HepG2 (cell line): ENCODE data around the gene CSNK1A1. TPM values are rescaled to one million over a fixed set of nuclear protein-coding genes. Genes with fewer than 3 reads are reported as not detected.

Source experiments
- ATAC-seq: fragments of 200-7000 bp; cut with Tn5 transposase; 3 replicates; pipeline ENCODE4 v1.9.1; 2020; ENCODE audit warnings: mild to moderate bottlenecking, moderate library complexity
- BruUV-seq: library from RNA; stranded (reverse); fragments of 400-500 nt; replicated peaks from 2 replicates; lab custom pipeline; 2021; lab: Mats Ljungman, UMichigan
- CTCF ChIA-PET: fragments of 300-600 bp; formaldehyde crosslinking; extraction: SDS; loops from one replicate; lab custom pipeline; 2021; ENCODE audit warnings: low total read pairs, inconsistent platforms, low intra/inter-chr PET ratio; lab: Yijun Ruan, JAX
- POLR2A ChIA-PET: fragments of 350-600 bp; sonication (Branson Sonifier 250); formaldehyde crosslinking; loops from one replicate; lab custom pipeline; 2020; ENCODE audit warnings: antibody characterized with exemption, inconsistent platforms; lab: Yijun Ruan, JAX
- DNase-seq: peaks from one replicate; pipeline ENCODE4 v3.0.0-alpha.2; 2015; ENCODE audit warnings: low spot score
- FAIRE-seq: peaks from 3 replicates; lab custom pipeline; 2011; peaks lifted over from hg19 to GRCh38; lab: Jason Lieb, UNC
- H2AFZ ChIP-seq: one replicate; pipeline ENCODE4 v1.6.1; 2011; ENCODE audit warnings: low read length, inconsistent platforms
- H3K27ac ChIP-seq: fragments of 300-600 bp; 3 replicates; pipeline ENCODE4 v1.8.0; 2011; ENCODE audit warnings: mixed run types, mild to moderate bottlenecking, mixed read lengths, low read length, inconsistent platforms; ENCODE audit not compliant: insufficient read depth; ENCODE audit errors: extremely low read length
- H3K27me3 ChIP-seq, 2 experiments: fragments of 200-600 bp in 1 of 2; 2 replicates in 1 of 2; 3 replicates in 1 of 2; pipeline versions ENCODE4 v1.6.0 to v1.8.0; 2011; ENCODE audit warnings: low read length in 2 of 2, mild to moderate bottlenecking in 2 of 2, moderate library complexity in 2 of 2, inconsistent platforms in 1 of 2; ENCODE audit not compliant: insufficient read depth in 2 of 2, control insufficient read depth in 1 of 2
- H3K36me3 ChIP-seq, 2 experiments: fragments of 200-600 bp in 1 of 2; replicated peaks in 1 of 2; 2 replicates in 1 of 2; 3 replicates in 1 of 2; pipeline versions ENCODE4 v1.5.1 to v1.8.0; 2011; ENCODE audit warnings: low read length in 2 of 2, inconsistent platforms in 1 of 2; ENCODE audit not compliant: insufficient read depth in 2 of 2, control insufficient read depth in 1 of 2
- H3K4me1 ChIP-seq: 2 replicates; pipeline ENCODE4 v1.5.1; 2012; ENCODE audit warnings: low read length, inconsistent platforms; ENCODE audit not compliant: insufficient read depth
- H3K4me2 ChIP-seq: 2 replicates; pipeline ENCODE4 v1.6.0; 2011; ENCODE audit warnings: low read depth, low read length, inconsistent platforms
- H3K4me3 ChIP-seq, 3 experiments: fragments of 200-600 bp in 1 of 3; sonication (generic), shearing (Covaris generic) in 1 of 3; replicated peaks in 1 of 3; 2 replicates each; pipeline ENCODE4 v1.5.1; 2011 to 2016; ENCODE audit warnings: low read length in 3 of 3, inconsistent platforms in 2 of 3, low read depth in 2 of 3, mild to moderate bottlenecking in 2 of 3, control low read depth in 1 of 3, mixed read lengths in 1 of 3; ENCODE audit not compliant: insufficient read depth in 1 of 3
- H3K79me2 ChIP-seq: one replicate; pipeline ENCODE4 v1.6.1; 2011; ENCODE audit warnings: low read length, inconsistent platforms; ENCODE audit not compliant: insufficient read depth
- H3K9ac ChIP-seq: 2 replicates; pipeline ENCODE4 v1.6.0; 2011; ENCODE audit warnings: mild to moderate bottlenecking, low read depth, low read length, inconsistent platforms; ENCODE audit not compliant: insufficient read depth
- H3K9me3 ChIP-seq: 2 replicates; pipeline ENCODE4 v1.5.1; 2012; ENCODE audit warnings: mild to moderate bottlenecking, low read length
- H4K20me1 ChIP-seq: 2 replicates; pipeline ENCODE4 v1.6.0; 2011; ENCODE audit warnings: inconsistent platforms, mild to moderate bottlenecking, low read length, moderate library complexity; ENCODE audit not compliant: insufficient read depth
- AGO2 ChIP-seq: fragments of 200-400 bp; formaldehyde crosslinking; optimal IDR thresholded peaks from 2 replicates; pipeline ENCODE3; 2017; ENCODE audit warnings: mild to moderate bottlenecking, low read depth, low read length, moderate library complexity
- BCL6 ChIP-seq: IDR thresholded peaks from 2 replicates; pipeline ENCODE4 v1.6.1; 2016; ENCODE audit warnings: missing genetic modification reagents, missing compliant biosample characterization
- CEBPB ChIP-seq: IDR thresholded peaks from 2 replicates; pipeline ENCODE4 v1.6.1; 2011; ENCODE audit warnings: low read depth, low read length, improper control_type of control experiment, borderline replicate concordance
- ERF ChIP-seq: IDR thresholded peaks from 2 replicates; pipeline ENCODE4 v1.6.1; 2018; ENCODE audit warnings: missing biosample characterization, missing genetic modification reagents
- KLF13 ChIP-seq: sonication (generic); formaldehyde crosslinking; IDR thresholded peaks from 2 replicates; pipeline ENCODE4 v1.4.0; 2020; ENCODE audit warnings: mild to moderate bottlenecking, missing genetic modification reagents
- POLR2AphosphoS5 ChIP-seq: IDR thresholded peaks from 2 replicates; pipeline ENCODE4 v1.6.1; 2012; ENCODE audit warnings: low read depth, low read length
- POLR2G ChIP-seq: fragments of 200-400 bp; formaldehyde crosslinking; IDR thresholded peaks from 2 replicates; pipeline ENCODE4 v1.6.1; 2018; ENCODE audit warnings: mild to moderate bottlenecking, low read depth, low read length, moderate library complexity
- ZNF337 ChIP-seq: sonication (generic); formaldehyde crosslinking; IDR thresholded peaks from 2 replicates; pipeline ENCODE4 v1.5.1; 2020; ENCODE audit warnings: missing genetic modification reagents, low read depth, mild to moderate bottlenecking, borderline replicate concordance
- ZNF367 ChIP-seq: sonication (generic); formaldehyde crosslinking; IDR thresholded peaks from 2 replicates; pipeline ENCODE4 v1.4.0; 2020; ENCODE audit warnings: missing genetic modification reagents, borderline replicate concordance
- ZNF614 ChIP-seq: IDR thresholded peaks from 2 replicates; pipeline ENCODE4 v1.6.1; 2018; ENCODE audit warnings: missing biosample characterization, missing genetic modification reagents, inconsistent platforms, borderline replicate concordance
- WGBS: methylation state at CpG from one replicate; pipeline ENCODE4 v1.1.6; 2017; ENCODE audit warnings: low lambda C conversion rate; 5-methylcytosine and 5-hydroxymethylcytosine counted together
- in situ Hi-C: cut with HindIII; loops from 2 replicates; pipeline ENCODE4 v1.10.0; 2017; ENCODE audit warnings: low pct_unique_long_range_greater_than_20kb; ENCODE audit not compliant: extremely low pct_ligation_motif_present
- intact Hi-C: fragments of 100-400 bp; cut with micrococcal nuclease; formaldehyde crosslinking; loops from one replicate; pipeline ENCODE4 v1.10.0; 2022; ENCODE audit not compliant: unreplicated experiment
- polyA plus RNA-seq, 8 experiments: library from polyadenylated mRNA; depleted of rRNA in 3 of 8; stranded (reverse) in 7 of 8; unstranded in 1 of 8; fragments of >200 nt; fragmentation: Illumina TruSeq in 4 of 8; extraction: Trizol in 4 of 8; gene quantifications; 2 replicates each; pipeline versions ENCODE4 v1.2.1 to v1.2.3, GENCODE V29; 2011 to 2016; ENCODE audit warnings: low read depth in 4 of 8, missing spikeins in 1 of 8, mixed read lengths in 1 of 8; ENCODE audit not compliant: insufficient read depth in 1 of 8
- total RNA-seq, 5 experiments: library from RNA; depleted of rRNA; stranded (reverse); fragments of >200 nt; fragmentation: Illumina TruSeq; extraction: Trizol; gene quantifications; 2 replicates each; pipeline ENCODE4 v1.2.3, GENCODE V29; 2016; ENCODE audit warnings: low read depth in 1 of 5
- TF ChIP-seq, protein P1 (sequence below): sonication (generic); formaldehyde crosslinking; IDR thresholded peaks from 2 replicates; pipeline ENCODE4 v1.5.0; 2020; ENCODE audit warnings: mild to moderate bottlenecking, missing genetic modification reagents
- TF ChIP-seq, protein P2 (sequence below): sonication (generic); IDR thresholded peaks from 2 replicates; pipeline ENCODE4 v1.6.1; 2016; ENCODE audit warnings: low read depth, borderline replicate concordance

The CSNK1A1 gene
- total and polyA plus RNA-seq, 2 of the 13 experiments (the other 11 are each of a cell fraction or from before 2014, with no cell fraction given): 89.0 to 149 TPM

DNA sequence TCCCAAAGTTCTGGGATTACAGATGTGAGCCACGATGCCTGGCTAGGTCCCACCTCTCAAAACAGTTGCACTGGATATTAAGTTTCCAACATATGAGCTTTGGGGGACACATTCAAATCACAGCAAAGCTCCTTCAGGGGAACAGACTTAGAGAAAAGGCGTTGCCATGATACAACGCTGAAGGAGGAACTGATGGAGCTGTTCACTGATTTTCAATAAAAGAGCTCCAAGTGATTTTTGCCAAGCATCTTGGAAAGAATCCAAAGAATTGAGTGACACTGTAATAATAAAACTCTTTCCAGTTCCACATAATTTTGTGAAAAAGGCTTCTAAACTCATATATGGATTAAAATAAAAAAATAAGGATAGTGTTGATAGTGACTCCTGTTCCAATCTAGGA is 72.5 kb downstream of the CSNK1A1 start:
- no peaks in the 10 kb centered on the region for H3K36me3 ChIP-seq
- no peaks in the 10 kb centered on the region for H3K79me2 ChIP-seq
- no peak overlapping the region for H3K4me2 ChIP-seq
- no peak overlapping the region for H3K27ac ChIP-seq
- intact Hi-C loops: no loop called here
- ChIA-PET POLR2A (no interaction called here), CTCF (no interaction called here)
- no peaks in the 10 kb centered on the region for H3K9me3 ChIP-seq
- in situ Hi-C loops: no loop called here
- H4K20me1 ChIP-seq: no peaks in the 10 kb centered on the region
- TF ChIP-seq POLR2G (no peak), KLF13 (CRISPR knock-in tag) (no peak), ERF (CRISPR knock-in tag) (no peak), ZNF337 (CRISPR knock-in tag) (no peak), BCL6 (no peak), ZNF367 (CRISPR knock-in tag) (no peak)
- BruUV-seq: no TSS peak
- no peaks in the 10 kb centered on the region for H3K27me3 ChIP-seq
- no peak overlapping the region for H2AFZ ChIP-seq
- FAIRE-seq: no peak
- H3K4me1 ChIP-seq: peaks cover 70% of the 10 kb centered on the region
- no peak for ATAC-seq
- DNase-seq: no peak
- no peak overlapping the region for H3K4me3 ChIP-seq
- WGBS: 94% methylated on average over 3 of the region's 3 CpGs
- no peak overlapping the region for H3K9ac ChIP-seq

DNA sequence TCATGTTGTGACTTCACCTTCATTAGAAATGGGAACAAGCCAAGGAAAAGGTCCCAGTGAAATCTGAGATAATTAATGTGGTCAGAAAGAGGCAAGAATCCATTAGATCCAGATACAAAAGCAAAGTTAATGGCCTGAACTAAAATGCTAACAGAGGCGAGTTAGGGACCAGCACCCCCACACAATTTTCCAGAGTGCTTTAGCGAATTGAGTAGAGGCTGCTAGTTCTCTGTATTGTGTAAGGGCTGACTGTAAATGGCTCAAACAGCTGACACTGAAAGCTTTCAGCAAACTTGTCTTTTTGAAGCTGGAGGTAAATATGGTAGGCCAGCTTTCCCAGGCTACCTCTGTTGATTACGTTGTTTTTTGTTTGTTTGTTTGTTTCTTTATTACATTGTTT is 75.5 kb downstream of the CSNK1A1 start:
- Histone ChIP-seq H3K36me3 (no peaks in the 10 kb centered on the region), H3K27me3 (no peaks in the 10 kb centered on the region), H3K9ac (peak overlapping the region; percentile 28), H3K9me3 (no peaks in the 10 kb centered on the region), H4K20me1 (no peaks in the 10 kb centered on the region), H3K4me3 (no peak overlapping the region), H3K27ac (no peak overlapping the region), H3K4me2 (peak overlapping the region; percentile 1; the same call in 1 of the 2 replicates), H3K4me1 (peaks cover 74% of the 10 kb centered on the region), H3K79me2 (no peaks in the 10 kb centered on the region), H2AFZ (no peak overlapping the region)
- no peak for FAIRE-seq
- no peak for DNase-seq
- intact Hi-C loops (no loop called here), in situ Hi-C loops (no loop called here)
- WGBS: 27% methylated on average over 3 of the region's 3 CpGs
- BruUV-seq: no TSS peak
- no peak for ATAC-seq
- CTCF ChIA-PET: no interaction called here
- POLR2A ChIA-PET: interaction anchor here (1.3 kb wide), 1 partner anchor 9 kb away, joined by 3 read pairs; no protein-coding TSS in a partner anchor
- TF ChIP-seq, protein P1, sequence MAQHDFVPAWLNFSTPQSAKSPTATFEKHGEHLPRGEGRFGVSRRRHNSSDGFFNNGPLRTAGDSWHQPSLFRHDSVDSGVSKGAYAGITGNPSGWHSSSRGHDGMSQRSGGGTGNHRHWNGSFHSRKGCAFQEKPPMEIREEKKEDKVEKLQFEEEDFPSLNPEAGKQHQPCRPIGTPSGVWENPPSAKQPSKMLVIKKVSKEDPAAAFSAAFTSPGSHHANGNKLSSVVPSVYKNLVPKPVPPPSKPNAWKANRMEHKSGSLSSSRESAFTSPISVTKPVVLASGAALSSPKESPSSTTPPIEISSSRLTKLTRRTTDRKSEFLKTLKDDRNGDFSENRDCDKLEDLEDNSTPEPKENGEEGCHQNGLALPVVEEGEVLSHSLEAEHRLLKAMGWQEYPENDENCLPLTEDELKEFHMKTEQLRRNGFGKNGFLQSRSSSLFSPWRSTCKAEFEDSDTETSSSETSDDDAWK: no peak
- TF ChIP-seq, protein P2, sequence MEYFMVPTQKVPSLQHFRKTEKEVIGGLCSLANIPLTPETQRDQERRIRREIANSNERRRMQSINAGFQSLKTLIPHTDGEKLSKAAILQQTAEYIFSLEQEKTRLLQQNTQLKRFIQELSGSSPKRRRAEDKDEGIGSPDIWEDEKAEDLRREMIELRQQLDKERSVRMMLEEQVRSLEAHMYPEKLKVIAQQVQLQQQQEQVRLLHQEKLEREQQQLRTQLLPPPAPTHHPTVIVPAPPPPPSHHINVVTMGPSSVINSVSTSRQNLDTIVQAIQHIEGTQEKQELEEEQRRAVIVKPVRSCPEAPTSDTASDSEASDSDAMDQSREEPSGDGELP: peak; percentile 81; the same call in 1 of the 2 replicates
- TF ChIP-seq AGO2 (no peak), CEBPB (peak; percentile 35; the same call in 1 of the 2 replicates), ZNF614 (CRISPR knock-in tag) (peak; percentile 27; the same call in 1 of the 2 replicates), POLR2AphosphoS5 (no peak)
